ENCODE results near the gene PPP1R36. TPM values are rescaled to one million over a fixed set of nuclear protein-coding genes. Genes with fewer than 3 reads are reported as not detected.

PPP1R36 gene
- total and polyA plus RNA-seq, 2 of the 4 experiments (the other 2 are of a cell fraction) = 0.15 to 0.54 TPM

DNA sequence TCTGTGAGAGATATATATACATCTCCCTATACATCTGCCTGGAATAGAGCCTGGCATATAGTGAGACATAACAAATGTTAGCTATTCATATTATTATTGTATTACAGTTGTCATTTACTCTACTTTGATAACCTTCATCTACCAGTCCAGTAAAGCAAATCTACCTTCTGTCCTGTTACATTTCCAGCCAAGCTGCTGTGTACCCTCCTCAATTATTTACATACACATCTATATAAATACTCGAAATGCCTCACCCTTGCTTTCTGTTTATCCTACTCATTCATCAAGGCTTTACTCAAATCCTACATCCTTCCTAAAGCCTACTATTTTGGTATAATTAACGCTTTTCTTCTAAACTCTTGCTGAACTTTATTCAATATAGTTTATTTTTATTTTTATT lies 36.5 kb upstream of the PPP1R36 start (continued):
- TF ChIP-seq MAFK (IDR thresholded peaks at IDR 0.05; ENCODE audit: low read depth, low read length) = no peak

DNA sequence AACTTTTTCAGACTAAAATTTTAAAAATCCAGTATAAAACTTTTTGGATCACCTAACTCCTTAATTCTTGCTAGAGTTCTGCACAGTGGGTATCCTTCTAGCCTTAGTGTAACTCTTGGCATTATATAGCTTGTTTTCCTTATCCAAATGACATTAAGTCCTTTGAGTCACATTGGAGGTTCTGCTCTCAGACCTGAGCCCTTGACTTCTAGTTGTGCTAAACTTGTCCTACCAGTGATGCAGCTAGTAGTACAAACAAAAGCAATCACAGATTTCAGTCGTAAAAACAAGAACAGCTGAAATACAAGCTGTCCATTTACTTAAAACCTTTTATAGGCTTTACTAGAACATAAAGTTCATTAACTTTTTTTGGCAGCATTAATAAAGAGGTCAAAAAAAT lies 34.7 kb upstream of the PPP1R36 start:
- peaks cover 91% of the 10 kb centered on the region for H4K20me1 ChIP-seq (ENCODE audit: insufficient read depth, low read length)
- dilution Hi-C loops (cut with HindIII; ENCODE audit: low sequenced_read_pairs, unreplicated experiment) (no loop called here), intact Hi-C loops (cut with micrococcal nuclease) (no loop called here), in situ Hi-C loops (cut with MboI; ENCODE audit: low sequenced_read_pairs) (no loop called here)
- TF ChIP-seq RAD21 (IDR thresholded peaks at IDR 0.05; ENCODE audit: low read length) (no peak), RCOR1 (IDR thresholded peaks at IDR 0.05; ENCODE audit: insufficient replicate concordance, low read length) (no peak), CEBPB (IDR thresholded peaks at IDR 0.05; ENCODE audit: low read depth, low read length) (no peak), FOS (IDR thresholded peaks at IDR 0.05; ENCODE audit: low read depth, low read length) (no peak), POLR2A (IDR thresholded peaks at IDR 0.05; ENCODE audit: low read depth, low read length) (no peak)
- TF ChIP-seq, protein P1, sequence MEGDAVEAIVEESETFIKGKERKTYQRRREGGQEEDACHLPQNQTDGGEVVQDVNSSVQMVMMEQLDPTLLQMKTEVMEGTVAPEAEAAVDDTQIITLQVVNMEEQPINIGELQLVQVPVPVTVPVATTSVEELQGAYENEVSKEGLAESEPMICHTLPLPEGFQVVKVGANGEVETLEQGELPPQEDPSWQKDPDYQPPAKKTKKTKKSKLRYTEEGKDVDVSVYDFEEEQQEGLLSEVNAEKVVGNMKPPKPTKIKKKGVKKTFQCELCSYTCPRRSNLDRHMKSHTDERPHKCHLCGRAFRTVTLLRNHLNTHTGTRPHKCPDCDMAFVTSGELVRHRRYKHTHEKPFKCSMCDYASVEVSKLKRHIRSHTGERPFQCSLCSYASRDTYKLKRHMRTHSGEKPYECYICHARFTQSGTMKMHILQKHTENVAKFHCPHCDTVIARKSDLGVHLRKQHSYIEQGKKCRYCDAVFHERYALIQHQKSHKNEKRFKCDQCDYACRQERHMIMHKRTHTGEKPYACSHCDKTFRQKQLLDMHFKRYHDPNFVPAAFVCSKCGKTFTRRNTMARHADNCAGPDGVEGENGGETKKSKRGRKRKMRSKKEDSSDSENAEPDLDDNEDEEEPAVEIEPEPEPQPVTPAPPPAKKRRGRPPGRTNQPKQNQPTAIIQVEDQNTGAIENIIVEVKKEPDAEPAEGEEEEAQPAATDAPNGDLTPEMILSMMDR (conservative IDR thresholded peaks at IDR 0.05; ENCODE audit: low read depth, low read length) = no peak
- TF ChIP-seq, protein P2, sequence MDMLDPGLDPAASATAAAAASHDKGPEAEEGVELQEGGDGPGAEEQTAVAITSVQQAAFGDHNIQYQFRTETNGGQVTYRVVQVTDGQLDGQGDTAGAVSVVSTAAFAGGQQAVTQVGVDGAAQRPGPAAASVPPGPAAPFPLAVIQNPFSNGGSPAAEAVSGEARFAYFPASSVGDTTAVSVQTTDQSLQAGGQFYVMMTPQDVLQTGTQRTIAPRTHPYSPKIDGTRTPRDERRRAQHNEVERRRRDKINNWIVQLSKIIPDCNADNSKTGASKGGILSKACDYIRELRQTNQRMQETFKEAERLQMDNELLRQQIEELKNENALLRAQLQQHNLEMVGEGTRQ (IDR thresholded peaks at IDR 0.05; ENCODE audit: low read depth, low read length) = no peak
- no peaks in the 10 kb centered on the region for H3K36me3 ChIP-seq (ENCODE audit: control insufficient read depth, insufficient read depth, low read length)
- H3K79me1 ChIP-seq (ENCODE audit: low read depth in 1 of 2, low read length in 2 of 2) = peaks cover 0 to 57% of the 10 kb centered on the region in 2 experiments; a peak in 3 of 4 replicates
- 60% methylated on average over 1 of the region's 1 CpG; no CpG with 5 or more reads in 1 of the 2 experiments for WGBS, 2 experiments (ENCODE audit: extremely low coverage in 2 of 2, insufficient read length in 1 of 2)
- ChIA-PET CTCF (no interaction called here), POLR2A (ENCODE audit: unreplicated experiment) (no interaction called here)
- H3K4me3 ChIP-seq (ENCODE audit: insufficient read depth, low read depth, low read length) = no peak overlapping the region
- no peak overlapping the region for H3K9ac ChIP-seq (ENCODE audit: low read depth, low read length)
- H2BK15ac ChIP-seq (ENCODE audit: low read depth, low read length) = no peak overlapping the region
- no peak overlapping the region for H2AFZ ChIP-seq (replicated peaks; ENCODE audit: low read length, poor library complexity)
- H3K4me1 ChIP-seq (ENCODE audit: control insufficient read depth, insufficient read depth, low read length) = no peaks in the 10 kb centered on the region; the same call in 1 of the 2 replicates
- no peak overlapping the region for H3K18ac ChIP-seq (ENCODE audit: low read depth, low read length)
- no peak overlapping the region for H3K14ac ChIP-seq (replicated peaks; ENCODE audit: low read depth, low read length)
- H2BK5ac ChIP-seq (ENCODE audit: low read depth, low read length, poor library complexity, severe bottlenecking) = no peak overlapping the region
- no TSS peak for BruUV-seq (replicated peaks)
- H4K5ac ChIP-seq (ENCODE audit: low read depth, low read length) = no peak overlapping the region
- no peak overlapping the region for H2BK120ac ChIP-seq (ENCODE audit: low read depth, low read length)
- H4K8ac ChIP-seq (ENCODE audit: low read depth in 2 of 2, low read length in 2 of 2) = no peak overlapping the region
- no peak overlapping the region for H3K23ac ChIP-seq (ENCODE audit: low read depth, low read length)
- H3K27me3 ChIP-seq (ENCODE audit: control insufficient read depth, insufficient read depth, low read length) = no peaks in the 10 kb centered on the region
- H3K9me3 ChIP-seq (ENCODE audit: control insufficient read depth, insufficient read depth, low read length) = no peaks in the 10 kb centered on the region
- H3K27ac ChIP-seq (ENCODE audit: insufficient read depth, low read length) = no peak overlapping the region
- H3K4ac ChIP-seq (ENCODE audit: low read depth, low read length) = no peak overlapping the region
- peaks cover 3% of the 10 kb centered on the region; the same call in 1 of the 2 replicates for H3K9me1 ChIP-seq (ENCODE audit: insufficient read depth, low read length)
- no peak overlapping the region for H2AK9ac ChIP-seq (replicated peaks; ENCODE audit: low read depth, low read length, poor library complexity)
- DNase-seq = no peak
- ATAC-seq (ENCODE audit: low read depth) = no peak
- no peak overlapping the region for H3K4me2 ChIP-seq (ENCODE audit: low read depth, low read length)
- no peak overlapping the region for H4K91ac ChIP-seq (ENCODE audit: insufficient read depth, low read depth, low read length)
- H2AK5ac ChIP-seq (ENCODE audit: low read depth, low read length) = no peak overlapping the region
- no peak overlapping the region for H2BK20ac ChIP-seq (ENCODE audit: low read depth, low read length)
- no peak overlapping the region for H3K56ac ChIP-seq (ENCODE audit: extremely low read depth, insufficient read depth, low read length)
